ENCODE measurements around the gene CCT6B.
A peak's percentile ranks its signal among the peaks of the same experiment; 100 is the strongest.
"Not testable (repeated sequence)": the region's sequence is repeated elsewhere in the genome, so short reads cannot be mapped to it uniquely, and the experiment has no call there.

Gene CCT6B

GRCh38 chr17:34980353-34980680 lies 19.1 kb upstream of the CCT6B start, which contains the start of gene LIG3:
LIG3 (plus strand) TSS chr17:34980512; CDS start chr17:34983006, 2,494 bp downstream.
- DNase-seq: peak; percentile 93

- DNase-seq: no peak
Measured at GRCh38 chr17:34979650-34980352, 18.5 kb upstream of the CCT6B start.

- DNase-seq: no peak
Measured at GRCh38 chr17:34979153-34979552, 17.9 kb upstream of the CCT6B start.

GRCh38 chr17:34974794-34975785 lies 13.8 kb upstream of the CCT6B start:
- no peak for DNase-seq

- DNase-seq: no peak
Measured at GRCh38 chr17:34974179-34974578, 12.9 kb upstream of the CCT6B start.

- DNase-seq: no peak
Measured at GRCh38 chr17:34958438-34958837, 2.8 kb downstream of the CCT6B start.

GRCh38 chr17:34950780-34951179 lies 10.5 kb downstream of the CCT6B start:
- not testable (repeated sequence) for DNase-seq

GRCh38 chr17:34930283-34930682 lies 31.0 kb downstream of the CCT6B start:
- DNase-seq: no peak

GRCh38 chr17:34926661-34927060 lies 34.6 kb downstream of the CCT6B start:
- DNase-seq: no peak

GRCh38 chr17:34920676-34921075 lies 40.6 kb downstream of the CCT6B start:
- DNase-seq: no peak

- DNase-seq: no peak
Measured at GRCh38 chr17:34917381-34917780, 43.9 kb downstream of the CCT6B start.

GRCh38 chr17:34916120-34916519 lies 45.1 kb downstream of the CCT6B start:
- no peak for DNase-seq

- no peak for DNase-seq
Measured at GRCh38 chr17:34913001-34913400, 48.3 kb downstream of the CCT6B start.

GRCh38 chr17:34909040-34909439 lies 52.2 kb downstream of the CCT6B start:
- DNase-seq: no peak

- DNase-seq: no peak
Measured at GRCh38 chr17:34902831-34903547, 58.3 kb downstream of the CCT6B start.

- DNase-seq: no peak
Measured at GRCh38 chr17:34899643-34900291, 61.5 kb downstream of the CCT6B start.

- DNase-seq: no peak
Measured at GRCh38 chr17:34895383-34895782, 65.9 kb downstream of the CCT6B start.

GRCh38 chr17:34894964-34895363 lies 66.3 kb downstream of the CCT6B start:
- DNase-seq: no peak

- no peak for DNase-seq
Measured at GRCh38 chr17:34892461-34893249, 68.6 kb downstream of the CCT6B start.

GRCh38 chr17:34886831-34887230 lies 74.4 kb downstream of the CCT6B start:
- DNase-seq: no peak

GRCh38 chr17:34885076-34885475 lies 76.2 kb downstream of the CCT6B start:
- no peak for DNase-seq

- DNase-seq: no peak
Measured at GRCh38 chr17:34884597-34884996, 76.7 kb downstream of the CCT6B start.

All from stimulated activated naive CD4-positive, alpha-beta T cell treated with Interleukin-2 at 50 U/mL for 16 hours (primary cell).